ENCODE measurements around the gene ARMC9. TPM values are rescaled to one million over a fixed set of nuclear protein-coding genes. Genes with fewer than 3 reads are reported as not detected.
A peak's percentile ranks its signal among the peaks of the same experiment; 100 is the strongest.
"Not testable (repeated sequence)": the region's sequence is repeated elsewhere in the genome, so short reads cannot be mapped to it uniquely, and the experiment has no call there.

The ARMC9 gene
- total RNA-seq, 1 experiment from 2014 or later: 67.2 TPM

DNA sequence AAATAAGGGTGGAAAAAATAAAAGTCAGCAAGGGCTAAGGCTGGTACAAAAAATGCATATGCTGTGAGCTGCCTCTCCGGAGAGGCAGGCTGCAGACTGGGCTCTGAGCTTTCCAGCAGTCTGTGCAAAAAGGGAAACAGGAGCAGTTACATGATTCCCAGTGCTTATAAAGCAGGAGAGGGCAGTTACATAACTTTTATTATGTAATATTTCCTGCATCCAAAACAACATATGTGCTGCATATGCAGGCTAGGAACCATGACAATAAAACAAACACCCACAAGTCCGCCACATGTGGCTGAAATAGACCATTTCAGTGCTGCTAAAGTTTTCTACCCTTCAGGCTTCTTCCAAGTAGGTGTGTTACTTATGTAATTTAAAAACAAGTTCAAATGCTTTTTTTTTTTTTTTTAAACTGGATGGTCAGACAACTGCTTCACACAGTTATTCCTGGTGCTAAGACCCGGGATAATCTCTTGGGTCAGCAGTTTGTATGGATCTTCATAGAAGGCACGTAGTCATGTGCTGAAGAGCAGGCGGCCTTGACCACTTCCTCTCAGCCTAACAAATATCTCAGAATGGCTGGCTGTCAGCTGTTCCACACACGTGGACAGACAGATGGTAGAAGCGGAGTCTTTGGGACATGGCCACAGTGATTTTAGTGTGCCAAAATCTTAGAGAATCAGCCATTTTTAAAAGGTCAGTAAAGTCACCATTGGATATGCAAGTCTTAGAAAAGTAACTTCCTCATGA, 43.5 kb downstream of the ARMC9 start:
- peak; percentile 32 for DNase-seq (ENCODE audit: low read depth)

DNA sequence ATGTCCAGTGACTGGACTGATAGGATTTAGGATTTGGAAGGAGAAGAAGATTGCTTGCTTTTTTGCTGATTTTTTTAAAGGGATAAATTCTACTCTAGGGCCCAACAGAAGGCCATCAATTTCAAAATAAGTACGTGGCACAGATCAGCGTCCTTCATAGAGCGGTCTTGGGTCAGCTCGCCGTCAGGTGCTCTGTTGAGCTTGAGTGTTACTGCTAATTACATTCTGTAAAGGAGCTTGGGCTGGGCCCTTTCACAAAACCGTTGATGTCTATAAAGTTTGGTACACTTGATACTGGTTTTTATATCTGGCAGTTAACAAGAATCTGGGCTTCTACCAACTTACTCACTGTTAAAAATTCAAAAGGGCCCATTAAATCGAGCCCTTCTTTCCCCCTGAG, 45.4 kb downstream of the ARMC9 start:
- no peak for DNase-seq (ENCODE audit: low read depth)

DNA sequence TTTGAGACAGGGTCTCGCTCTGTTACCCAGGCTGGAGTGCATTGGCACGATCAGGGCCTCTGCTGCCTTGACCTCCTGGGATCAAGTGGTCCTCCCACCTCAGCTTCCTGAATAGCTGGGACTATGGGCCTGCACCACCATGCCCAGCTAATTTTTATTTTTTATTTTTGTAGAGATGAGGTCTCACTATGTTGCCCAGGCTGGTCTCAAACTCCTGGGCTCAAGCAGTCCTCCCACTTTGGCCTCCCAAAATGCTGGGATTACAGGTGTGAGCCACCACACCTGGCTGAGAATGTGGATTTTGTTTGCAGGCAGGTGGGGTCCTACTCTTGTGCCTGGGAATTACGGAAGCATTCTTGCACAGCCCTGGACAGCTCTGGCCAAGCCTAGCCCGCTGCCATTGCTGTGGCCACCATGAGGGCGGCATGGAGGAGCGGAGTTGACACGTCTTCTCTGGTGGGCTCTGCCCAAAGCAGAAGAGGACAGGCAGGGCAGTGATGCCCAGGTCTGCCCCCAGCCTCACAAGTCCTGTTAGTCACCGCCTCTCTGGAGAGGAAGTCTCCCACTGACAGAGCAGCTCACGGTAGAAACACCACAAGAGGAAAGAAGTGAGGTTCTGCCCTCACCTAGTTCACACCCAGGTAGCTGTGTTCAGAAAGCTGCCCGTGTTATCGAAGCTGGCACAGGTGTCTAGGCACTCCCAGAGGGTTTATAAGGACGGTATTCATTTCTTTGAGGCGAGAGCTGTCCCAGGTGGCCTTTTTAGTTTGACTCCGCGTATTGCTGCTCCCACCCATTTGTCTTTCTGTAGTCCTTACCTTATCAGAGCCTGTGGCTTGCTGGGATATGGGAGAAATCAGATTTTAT, 46.2 kb downstream of the ARMC9 start:
- no peak for DNase-seq (ENCODE audit: low read depth)

DNA sequence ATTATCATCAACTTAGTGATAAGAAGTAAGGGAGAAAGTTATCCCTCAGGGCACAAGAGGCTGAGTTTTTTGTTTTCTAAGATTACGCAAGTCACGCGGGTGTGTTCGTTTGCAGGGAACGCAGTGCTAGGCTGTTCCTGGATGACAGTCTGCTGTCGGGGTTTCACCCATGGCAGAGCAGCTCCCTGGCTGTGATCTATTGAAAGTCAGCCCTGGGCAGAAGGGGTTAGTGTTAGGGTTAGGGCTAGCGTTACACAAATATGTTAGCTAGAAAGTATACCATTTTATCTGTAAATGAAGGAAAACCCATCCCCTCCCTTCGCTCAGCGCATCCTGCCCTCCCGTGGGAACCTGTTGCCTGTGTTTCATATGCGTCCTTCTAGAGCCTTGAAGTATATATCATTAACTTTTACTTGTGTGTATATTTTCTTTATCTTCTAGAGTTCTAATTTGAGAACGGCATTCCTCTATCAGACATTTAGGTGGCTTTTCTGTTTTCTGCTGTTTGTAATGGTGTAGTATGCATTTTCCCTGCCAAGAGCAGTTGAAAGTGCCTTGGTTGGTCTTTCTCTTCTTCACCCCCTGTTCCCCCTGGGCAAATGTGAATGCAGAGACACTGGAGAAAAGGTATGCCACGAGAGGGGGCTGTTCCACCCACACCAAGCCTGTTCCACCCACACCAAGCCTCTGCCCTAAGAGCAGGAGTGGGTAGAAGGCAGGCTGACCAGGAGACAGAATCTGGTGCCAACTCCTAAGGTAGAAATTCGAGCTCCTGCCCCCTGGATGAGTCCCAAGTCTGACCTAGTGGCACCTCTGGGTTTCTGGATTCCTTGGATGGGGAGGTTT, 47.0 kb downstream of the ARMC9 start:
- no peak for DNase-seq (ENCODE audit: low read depth)

DNA sequence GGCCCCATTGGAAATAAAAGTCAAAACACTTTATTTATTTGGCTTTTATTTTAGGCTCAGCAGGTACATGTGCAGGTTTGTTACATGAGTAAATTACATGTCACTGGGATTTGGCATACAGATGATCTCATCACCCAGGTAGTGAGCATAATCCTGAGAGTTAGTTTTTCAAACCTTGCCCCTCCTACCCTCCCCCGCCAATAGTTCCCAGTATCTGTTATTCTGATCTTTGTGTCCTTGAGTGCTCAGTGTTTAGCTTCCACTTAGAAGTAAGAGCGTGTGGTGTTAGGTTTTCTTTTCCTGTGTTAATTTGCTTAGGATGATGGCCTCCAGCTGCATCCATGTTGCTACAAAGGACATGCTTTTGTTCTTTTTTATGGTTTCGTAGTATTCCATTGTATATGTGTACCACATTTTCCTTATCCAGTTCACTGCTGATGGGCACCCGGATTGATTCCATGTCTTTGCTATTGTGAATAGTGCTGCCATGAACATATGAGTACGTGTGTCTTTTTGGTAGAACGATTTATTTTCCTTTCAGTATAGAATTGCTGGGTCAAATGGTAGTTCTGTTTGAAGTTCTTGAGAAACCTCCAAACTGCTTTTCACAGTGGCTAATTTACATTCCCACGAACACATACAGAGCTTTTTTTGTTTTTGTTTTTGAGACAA, 47.9 kb downstream of the ARMC9 start:
- DNase-seq (ENCODE audit: low read depth): no peak

DNA sequence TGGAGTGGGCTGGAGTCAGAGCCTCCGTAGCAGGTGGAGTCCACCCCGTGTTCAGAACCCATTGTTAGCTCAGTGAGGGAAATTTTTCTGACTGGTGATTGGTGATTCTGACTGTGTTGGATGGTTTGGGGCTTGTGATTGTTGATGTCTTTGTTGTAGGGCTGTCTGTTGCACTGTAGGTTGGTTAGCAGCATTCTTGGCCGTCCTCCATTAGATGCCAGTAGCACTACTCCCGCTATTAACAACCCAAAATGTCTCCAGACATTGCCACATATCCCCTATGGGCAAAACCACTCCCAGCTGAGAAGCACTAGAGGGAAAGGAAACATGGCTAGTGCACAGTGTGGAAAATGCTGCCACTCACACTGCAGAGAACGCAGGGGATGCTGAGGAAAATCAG, 51.7 kb downstream of the ARMC9 start:
- DNase-seq (ENCODE audit: low read depth): peak; percentile 55

DNA sequence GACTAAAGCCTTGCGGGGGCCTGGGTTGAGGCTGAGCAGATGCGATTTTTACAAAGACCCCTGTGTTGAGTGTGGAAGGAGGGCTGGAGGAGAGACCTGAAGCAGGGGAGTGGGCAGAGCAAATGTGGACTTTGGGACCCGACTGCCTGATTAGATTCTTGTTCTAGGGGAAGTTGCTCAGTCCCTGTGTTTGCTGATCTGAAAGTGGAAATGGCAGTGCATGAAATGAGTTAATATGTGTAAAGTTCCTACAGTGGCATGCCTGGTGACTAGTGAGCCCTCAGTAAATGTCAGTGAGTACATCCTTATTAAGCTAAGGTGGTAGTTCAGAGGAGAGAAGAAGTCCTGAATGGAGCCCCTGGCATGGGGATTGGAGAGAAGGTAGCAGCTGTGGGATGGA, 52.3 kb downstream of the ARMC9 start:
- DNase-seq (ENCODE audit: low read depth): no peak

DNA sequence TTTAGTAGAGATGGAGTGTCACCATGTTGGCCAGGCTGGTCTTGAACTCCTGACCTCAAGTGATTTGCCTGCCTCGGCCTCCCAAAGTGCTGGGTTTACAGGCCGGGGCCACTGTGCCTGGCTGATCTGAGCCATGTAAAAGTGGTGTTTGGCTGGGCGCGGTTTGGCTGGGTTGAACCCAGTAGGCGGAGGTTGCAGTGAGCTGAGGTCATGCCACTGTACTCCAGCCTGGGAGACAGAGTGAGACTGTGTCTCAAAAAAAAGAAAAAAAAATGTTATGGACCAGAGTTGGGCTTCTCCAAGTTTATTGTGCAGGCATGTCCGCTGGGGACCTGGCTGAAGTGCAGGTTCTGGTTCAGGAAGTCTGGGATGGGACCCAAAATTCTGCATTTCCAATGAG, 54.9 kb downstream of the ARMC9 start:
- not testable (repeated sequence) for DNase-seq (ENCODE audit: low read depth)

DNA sequence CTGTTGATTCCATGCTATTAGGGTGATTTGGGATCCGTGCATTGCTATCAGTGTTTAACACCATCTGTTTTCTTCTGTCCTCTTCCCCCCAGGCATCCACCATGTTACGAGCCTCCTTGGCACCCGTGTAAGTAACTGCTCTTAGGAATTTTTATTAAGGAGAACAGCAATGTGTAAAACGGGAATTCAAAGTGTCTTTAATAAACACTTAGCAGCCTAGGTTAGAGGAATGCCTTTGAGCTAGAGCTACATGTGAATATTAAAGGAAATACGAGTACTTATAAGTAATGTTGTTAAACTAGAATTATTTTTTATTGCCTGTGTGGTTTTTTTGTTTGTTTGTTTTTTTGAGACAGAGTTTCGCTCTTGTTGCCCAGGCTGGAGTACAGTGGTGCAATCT, 58.1 kb downstream of the ARMC9 start:
- no peak for DNase-seq (ENCODE audit: low read depth)

DNA sequence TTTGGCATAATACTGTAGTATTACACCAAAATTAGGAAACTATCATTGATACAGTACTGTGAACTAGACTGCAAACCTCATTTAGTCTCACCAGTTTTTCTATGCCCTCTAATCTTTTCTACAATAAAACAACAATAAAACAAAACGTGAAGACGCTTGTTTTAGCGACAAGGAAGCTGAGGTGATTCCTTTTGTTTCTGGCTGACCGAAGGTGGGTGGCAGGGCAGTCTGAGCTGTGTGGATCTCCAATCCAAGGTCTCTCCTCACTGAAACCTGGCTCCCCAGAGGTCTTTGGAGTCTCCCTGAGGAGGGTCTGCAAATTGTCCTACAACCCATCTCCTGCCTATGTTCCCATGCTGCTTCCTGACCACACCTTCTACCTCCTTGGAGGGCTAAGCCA, 59.3 kb downstream of the ARMC9 start:
- DNase-seq (ENCODE audit: low read depth): no peak

DNA sequence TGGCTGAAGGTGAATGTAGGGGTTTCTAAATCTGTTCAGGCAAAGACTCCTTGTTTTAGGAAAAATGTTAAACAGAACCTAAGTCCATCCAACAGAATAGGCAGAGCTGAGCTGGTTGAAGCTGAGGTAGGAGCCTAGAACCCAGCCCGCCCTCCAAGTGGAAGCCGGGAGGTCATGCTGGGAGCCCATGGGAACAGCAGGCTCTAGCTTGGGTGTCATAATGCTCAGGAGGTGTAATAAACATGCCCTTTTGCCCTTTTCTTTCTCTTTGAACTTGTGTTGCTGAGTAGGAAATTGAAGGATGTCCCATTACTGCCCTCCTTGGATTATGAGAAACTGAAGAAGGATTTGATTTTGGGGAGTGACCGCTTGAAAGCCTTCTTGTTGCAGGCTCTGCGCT, 60.3 kb downstream of the ARMC9 start:
- no peak for DNase-seq (ENCODE audit: low read depth)

DNA sequence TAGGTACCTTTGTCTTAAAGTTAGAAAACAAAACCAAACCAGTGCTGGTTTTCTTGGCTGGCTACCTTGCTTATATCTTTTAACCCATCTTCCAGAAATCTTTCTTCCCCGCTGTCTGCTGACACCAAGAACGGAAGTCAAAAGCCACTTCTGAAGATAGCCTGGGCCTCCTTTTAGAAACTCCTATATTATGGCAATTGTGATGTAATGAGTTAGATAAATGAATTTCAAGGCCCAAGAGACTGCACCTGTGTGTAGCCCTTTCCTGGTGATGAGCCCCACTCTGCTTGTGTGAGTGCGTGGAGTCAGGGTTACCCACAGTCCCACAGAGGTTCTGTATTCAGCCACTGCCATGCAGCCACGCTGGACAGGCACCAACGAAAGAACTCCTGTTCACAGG, 60.7 kb downstream of the ARMC9 start:
- DNase-seq (ENCODE audit: low read depth): no peak

DNA sequence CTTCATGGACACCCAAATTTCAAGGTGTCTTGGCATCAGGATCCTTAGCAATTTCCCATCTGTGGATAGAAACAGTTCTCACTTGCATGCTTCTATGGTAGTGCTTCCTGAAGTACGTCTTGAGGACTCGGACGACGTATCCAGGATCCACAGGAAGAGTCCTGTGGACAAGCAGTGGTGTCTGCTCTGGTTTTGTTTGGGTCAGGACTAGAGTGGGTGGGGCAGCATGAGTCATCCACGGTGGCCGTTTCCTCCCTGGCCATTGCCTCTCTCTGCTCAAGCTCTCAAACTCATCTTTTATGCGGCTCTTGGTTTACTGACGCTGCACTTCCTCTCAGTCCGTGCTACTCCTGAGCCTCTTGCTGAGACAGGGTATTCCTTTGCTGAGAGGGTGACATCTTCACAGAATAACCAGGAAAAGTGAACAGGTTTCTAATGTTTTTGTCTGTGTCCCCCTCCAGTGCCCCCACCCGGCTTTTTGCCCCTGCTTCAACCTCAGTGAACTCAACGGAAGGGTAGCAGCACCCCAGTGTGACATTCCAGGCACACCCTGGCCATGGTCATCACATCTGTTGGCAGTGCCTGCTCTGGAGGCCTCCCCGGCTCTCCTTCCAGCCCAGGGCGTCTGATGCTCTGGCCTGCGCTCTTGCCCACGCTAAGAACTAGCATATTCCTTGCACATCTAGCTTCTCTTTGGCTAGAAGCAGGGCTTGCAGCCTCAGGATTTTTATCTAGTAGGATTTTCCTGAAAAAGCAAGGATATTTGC, 62.2 kb downstream of the ARMC9 start:
- DNase-seq (ENCODE audit: low read depth): peak; percentile 49

DNA sequence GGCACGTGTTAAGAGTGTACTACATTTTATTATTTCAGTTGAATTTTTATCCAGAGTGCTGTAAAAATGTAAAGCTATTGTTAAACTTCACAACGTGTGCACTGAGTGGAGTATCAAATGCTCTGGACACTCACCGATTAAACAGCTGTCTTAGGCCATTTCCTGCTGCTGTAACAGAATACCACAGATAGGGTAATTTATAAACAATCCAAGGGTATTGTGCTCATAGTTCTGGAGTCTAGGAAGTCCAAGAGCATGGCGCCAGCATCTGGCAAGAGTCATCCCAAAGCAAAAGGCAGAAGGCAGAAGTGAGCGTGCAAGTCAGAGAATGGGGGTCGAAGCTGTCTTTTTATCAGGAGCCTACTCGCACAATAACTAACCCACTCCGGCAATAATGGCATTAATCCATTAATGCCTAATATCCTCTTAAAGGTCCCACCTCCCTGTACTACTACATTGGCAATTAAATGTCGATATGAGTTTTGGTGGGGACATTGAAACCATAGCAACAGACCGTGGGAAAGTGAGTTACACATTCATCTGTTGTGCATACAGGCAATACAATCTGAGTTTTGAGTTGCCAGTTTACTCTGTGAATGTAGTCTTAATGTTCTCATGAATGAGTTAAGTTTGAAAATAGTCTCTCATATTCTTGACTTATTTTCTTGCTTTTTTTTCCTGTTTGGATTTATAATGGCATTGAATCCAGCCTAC, 64.8 kb downstream of the ARMC9 start:
- DNase-seq (ENCODE audit: low read depth): no peak

DNA sequence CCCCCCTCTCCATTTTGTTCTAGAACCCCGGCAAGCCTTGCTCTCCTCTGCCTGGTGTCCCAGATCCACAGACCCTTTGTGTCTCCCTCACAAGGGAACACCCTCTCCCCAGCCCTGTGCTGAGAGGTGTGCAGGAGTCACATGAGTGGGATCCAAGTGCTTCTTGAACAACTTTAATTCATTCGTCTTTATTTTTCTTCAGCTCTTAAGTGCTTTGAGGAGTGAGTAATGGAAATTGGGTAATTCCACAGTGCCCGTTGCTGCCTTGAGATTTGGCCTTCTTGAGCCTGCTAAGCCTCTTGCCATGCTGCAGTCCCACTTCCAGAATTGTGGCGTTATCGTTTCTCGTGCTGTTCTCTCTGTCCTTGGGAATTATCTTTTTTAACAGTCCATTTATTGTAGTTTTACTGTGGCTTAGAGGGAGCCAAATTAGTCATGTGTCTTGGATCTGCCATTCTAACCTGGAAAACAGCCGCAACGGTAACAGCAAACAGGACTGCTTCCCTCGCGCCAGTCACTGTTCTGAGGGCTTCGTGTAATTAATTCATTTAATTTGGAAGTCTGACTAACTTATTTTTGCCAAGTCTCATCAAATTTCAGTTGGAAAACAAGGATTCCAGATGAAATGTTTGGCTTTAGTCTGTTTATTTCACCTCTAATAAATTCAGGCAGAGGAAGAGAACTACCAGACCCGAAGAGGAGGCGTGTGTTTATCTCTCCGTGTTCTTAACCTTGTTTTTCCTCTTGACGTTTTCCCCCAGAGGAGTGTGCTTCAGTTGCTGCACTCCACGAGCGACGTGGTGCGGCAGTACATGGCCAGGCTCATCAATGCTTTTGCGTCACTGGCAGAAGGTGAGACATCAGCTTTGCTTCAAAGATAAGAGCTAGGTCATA, 72.0 kb downstream of the ARMC9 start:
- no peak for DNase-seq (ENCODE audit: low read depth)

DNA sequence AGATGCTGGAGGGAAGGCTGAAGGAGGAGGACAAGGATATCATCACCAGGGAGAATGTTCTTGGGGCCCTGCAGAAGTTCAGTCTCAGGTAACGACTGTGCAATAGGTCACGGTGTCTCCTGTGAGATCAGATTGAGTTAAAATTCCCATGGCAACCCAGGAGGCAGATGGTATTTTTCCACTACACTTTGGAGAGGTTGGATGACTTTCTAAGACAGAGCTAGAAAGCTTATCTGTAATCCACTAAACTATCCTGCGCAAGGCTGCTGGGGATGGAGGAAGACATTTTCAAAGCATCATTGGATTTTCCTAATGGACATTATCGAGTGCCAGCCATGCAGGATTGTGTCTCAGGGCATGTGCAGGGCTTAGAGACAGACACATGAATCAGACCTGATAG, 74.6 kb downstream of the ARMC9 start:
- no peak for DNase-seq (ENCODE audit: low read depth)

DNA sequence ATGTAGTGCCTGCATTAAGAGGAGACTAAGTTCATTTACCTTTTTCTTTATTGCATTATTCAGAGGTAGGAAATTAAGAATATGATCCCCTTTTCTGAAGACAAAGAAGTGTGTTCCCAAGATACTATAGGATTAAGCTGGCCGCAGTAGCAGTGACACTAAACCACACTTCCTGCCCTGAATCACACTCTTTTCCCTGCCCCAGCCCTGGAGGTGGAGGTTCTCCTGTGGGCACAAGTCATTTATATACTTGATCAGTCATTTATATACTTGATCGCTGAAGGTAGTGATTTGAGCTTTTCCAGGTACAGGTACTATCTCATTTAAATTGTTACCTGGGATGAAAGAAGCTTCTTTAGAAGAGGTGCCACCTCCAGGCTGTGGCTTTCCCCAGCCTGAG, 78.6 kb downstream of the ARMC9 start:
- DNase-seq (ENCODE audit: low read depth): no peak

DNA sequence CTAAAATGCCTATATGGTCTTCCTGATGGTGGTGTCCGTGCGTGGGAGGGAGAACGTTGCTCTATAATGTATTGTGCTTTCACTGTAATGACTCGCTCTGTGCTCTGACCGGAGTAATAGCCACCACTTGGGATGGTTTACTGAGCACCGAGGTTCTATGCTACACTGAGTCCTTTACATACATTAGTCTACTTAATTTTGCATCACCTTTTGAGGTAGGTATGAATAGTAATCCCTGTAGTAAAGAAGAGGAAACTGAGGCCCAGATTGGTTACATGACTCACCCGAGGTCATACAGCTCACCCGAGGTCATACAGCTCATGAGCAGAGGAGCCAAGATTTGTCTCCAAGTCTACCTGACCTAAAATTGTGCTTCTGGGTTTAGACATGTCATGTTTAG, 79.5 kb downstream of the ARMC9 start:
- DNase-seq (ENCODE audit: low read depth): no peak

DNA sequence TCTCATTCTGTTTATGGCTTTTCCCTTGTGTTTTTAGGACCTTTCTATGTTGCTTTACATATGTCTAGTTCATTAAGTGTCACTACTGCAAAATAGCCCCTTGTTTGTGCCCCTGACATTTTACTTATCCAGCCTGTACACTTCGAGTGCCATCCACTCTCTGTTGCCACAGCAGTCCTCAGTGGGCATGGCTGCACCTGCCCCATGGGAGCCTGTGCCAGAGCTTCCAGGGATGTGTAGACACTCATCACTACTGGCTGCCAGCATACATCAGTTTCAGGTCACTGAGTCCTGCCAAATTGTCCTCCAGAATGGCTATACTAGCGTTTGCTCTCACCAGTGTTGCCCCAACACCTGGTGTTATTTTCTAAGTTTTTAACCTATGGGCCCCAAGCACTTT, 80.4 kb downstream of the ARMC9 start:
- DNase-seq (ENCODE audit: low read depth): no peak

All from RPMI7951 (cell line).